B cell (primary cell): ENCODE measurements around the gene CBX2. TPM values are rescaled to one million over a fixed set of nuclear protein-coding genes. Genes with fewer than 3 reads are reported as not detected.
A peak's percentile ranks its signal among the peaks of the same experiment; 100 is the strongest.

Source experiments
- ATAC-seq: fragments of 200-7000 bp; cut with Tn5 transposase; one replicate; pipeline ENCODE4 v1.10.0; 2021; ENCODE audit warnings: low read depth, mild to moderate bottlenecking, moderate number of reproducible peaks, moderate library complexity
- CTCF ChIA-PET: fragments of 350-600 bp; sonication (Branson Sonifier 250); formaldehyde crosslinking; loops from one replicate; lab custom pipeline; 2021; ENCODE audit warnings: antibody characterized with exemption, inconsistent platforms; lab: Charles Lee
- POLR2A ChIA-PET: fragments of 350-600 bp; sonication (Branson Sonifier 250); formaldehyde crosslinking; loops from one replicate; lab custom pipeline; 2021; ENCODE audit warnings: antibody characterized with exemption; lab: Charles Lee
- DNase-seq: peaks from one replicate; pipeline ENCODE4 v3.0.0; 2013
- H2AFZ ChIP-seq: 2 replicates; pipeline ENCODE4 v1.6.1; 2012; ENCODE audit warnings: mild to moderate bottlenecking, low read depth, low read length; ENCODE audit not compliant: insufficient read depth, poor library complexity, severe bottlenecking
- H3K27ac ChIP-seq, 2 donors: 1 replicate in 1 of 2; 2 replicates in 1 of 2; pipeline ENCODE4 v1.5.1; 2012 to 2013; ENCODE audit warnings: low read length in 2 of 2, mild to moderate bottlenecking in 2 of 2, moderate library complexity in 1 of 2
- H3K27me3 ChIP-seq, 4 experiments: fragments of 200-600 bp in 1 of 4; sonication (generic) in 1 of 4; replicated peaks in 1 of 4; 1 replicate in 2 of 4; 2 replicates in 2 of 4; pipeline versions ENCODE4 v1.6.1 to v1.7.0; 2013 to 2016; ENCODE audit warnings: low read length in 3 of 4, mild to moderate bottlenecking in 2 of 4, mixed read lengths in 1 of 4, moderate library complexity in 1 of 4; ENCODE audit not compliant: insufficient read depth in 4 of 4, control insufficient read depth in 3 of 4; ENCODE audit errors: control extremely low read depth in 1 of 4
- H3K36me3 ChIP-seq, 2 experiments: replicated peaks in 1 of 2; 1 replicate in 1 of 2; 2 replicates in 1 of 2; pipeline versions ENCODE4 v1.6.1 to v1.7.1; 2013; ENCODE audit warnings: low read length in 1 of 2; ENCODE audit not compliant: insufficient read depth in 2 of 2, control insufficient read depth in 1 of 2; ENCODE audit errors: control extremely low read depth in 1 of 2, extremely low read depth in 1 of 2
- H3K4me1 ChIP-seq, 2 donors: fragments of 200-600 bp in 1 of 2; sonication (generic) in 1 of 2; 1 replicate in 1 of 2; 2 replicates in 1 of 2; pipeline versions ENCODE4 v1.5.1 to v1.6.1; 2013 to 2017; ENCODE audit warnings: low read length in 2 of 2; ENCODE audit not compliant: control insufficient read depth in 2 of 2, insufficient read depth in 2 of 2
- H3K4me2 ChIP-seq: replicated peaks from 2 replicates; pipeline ENCODE3; 2012; ENCODE audit warnings: mild to moderate bottlenecking, low read depth, low read length; ENCODE audit not compliant: poor library complexity, severe bottlenecking
- H3K4me3 ChIP-seq, 5 experiments: fragments of 200-600 bp in 1 of 5; sonication (generic) in 1 of 5; 1 replicate in 3 of 5; 2 replicates in 2 of 5; pipeline versions ENCODE4 v1.5.1 to v1.7.0; 2011 to 2016; ENCODE audit warnings: low read length in 4 of 5, mild to moderate bottlenecking in 4 of 5, low read depth in 2 of 5, control low read depth in 1 of 5, moderate library complexity in 1 of 5; ENCODE audit not compliant: insufficient read depth in 1 of 5; ENCODE audit errors: control extremely low read depth in 1 of 5, extremely low read depth in 1 of 5
- H3K79me2 ChIP-seq: fragments of 200-600 bp; sonication (generic); one replicate; pipeline ENCODE4 v1.6.0; 2016; ENCODE audit warnings: low read length; ENCODE audit not compliant: control insufficient read depth, insufficient read depth
- H3K9ac ChIP-seq: fragments of 200-600 bp; sonication (generic); 2 replicates; pipeline ENCODE4 v1.6.1; 2017; ENCODE audit warnings: mild to moderate bottlenecking, low read length, moderate library complexity
- H3K9me3 ChIP-seq, 3 donors: one replicate each; pipeline versions ENCODE4 v1.6.1 to v1.7.1; 2013; ENCODE audit warnings: low read length in 2 of 3; ENCODE audit not compliant: control insufficient read depth in 2 of 3, insufficient read depth in 1 of 3; ENCODE audit errors: control extremely low read depth in 1 of 3
- H4K20me1 ChIP-seq: 2 replicates; pipeline ENCODE4 v1.6.0; 2012; ENCODE audit warnings: mild to moderate bottlenecking, low read length; ENCODE audit not compliant: insufficient read depth, control insufficient read depth, poor library complexity, severe bottlenecking
- H3K27ac Mint-ChIP-seq: one replicate; pipeline ENCODE4 v1.8.0; 2021; ENCODE audit warnings: mixed read lengths
- H3K27me3 Mint-ChIP-seq: one replicate; pipeline ENCODE4 v1.8.0; 2021; ENCODE audit warnings: mixed read lengths
- H3K4me1 Mint-ChIP-seq: one replicate; pipeline ENCODE4 v1.8.0; 2021; ENCODE audit warnings: mixed read lengths
- H3K4me3 Mint-ChIP-seq: one replicate; pipeline ENCODE4 v1.8.0; 2021; ENCODE audit warnings: mixed read lengths
- H3K9me3 Mint-ChIP-seq: one replicate; pipeline ENCODE4 v1.8.0; 2022; ENCODE audit warnings: mixed read lengths; ENCODE audit not compliant: insufficient read depth
- EZH2 ChIP-seq: IDR thresholded peaks from 2 replicates; pipeline ENCODE4 v1.6.1; 2012; ENCODE audit warnings: borderline replicate concordance, low read depth, mild to moderate bottlenecking, moderate library complexity, low read length; ENCODE audit not compliant: insufficient read depth, poor library complexity, severe bottlenecking
- WGBS: methylation state at CpG from one replicate; pipeline ENCODE4 v1.1.5; 2013; ENCODE audit warnings: missing lambda C conversion rate; ENCODE audit not compliant: insufficient coverage; 5-methylcytosine and 5-hydroxymethylcytosine counted together
- intact Hi-C: fragments of 100-400 bp; cut with micrococcal nuclease; formaldehyde crosslinking; loops from one replicate; pipeline ENCODE4 v1.10.0; 2022
- polyA plus RNA-seq: library from polyadenylated mRNA; depleted of rRNA; stranded (reverse); fragments of >200 nt; gene quantifications from 2 replicates; pipeline ENCODE4 v1.2.3, GENCODE V29; 2012
- total RNA-seq, 2 donors: library from RNA; stranded (reverse); fragments of 120-200 nt in 1 of 2; gene quantifications; 1 replicate in 1 of 2; 2 replicates in 1 of 2; pipeline versions ENCODE4 v1.2.3 to v1.2.4, GENCODE V29; 2013 to 2022
- TF ChIP-seq, protein P1 (sequence below): fragments of 200-600 bp; IDR thresholded peaks from one replicate; pipeline ENCODE4 v1.8.0; 2022; ENCODE audit warnings: antibody characterized with exemption, mild to moderate bottlenecking

Gene CBX2
- total and polyA plus RNA-seq, 2 donors (not counting 1 experiment from before 2014, with no cell fraction given), result 0.10 to 0.47 TPM

- ChIA-PET POLR2A (interaction anchor here (0.6 kb wide), 1 partner anchor 196 kb away, joined by 7 read pairs; no protein-coding TSS in a partner anchor), CTCF (interaction anchor here (0.7 to 3.0 kb wide), 15 partner anchors 8 to 264 kb away, joined by 3 to 21 read pairs (median 5); partner anchors contain the start of gene CBX8)
- peaks cover 22% of the 10 kb centered on the region for H3K27me3 Mint-ChIP-seq
- no peak overlapping the region for H3K4me3 Mint-ChIP-seq
- no peaks in the 10 kb centered on the region for H3K36me3 ChIP-seq
- no peak for ATAC-seq
- H3K4me2 ChIP-seq, result peak overlapping the region; percentile 71
- H4K20me1 ChIP-seq, result no peaks in the 10 kb centered on the region
- no peaks in the 10 kb centered on the region for H3K79me2 ChIP-seq
- TF ChIP-seq, protein P1, sequence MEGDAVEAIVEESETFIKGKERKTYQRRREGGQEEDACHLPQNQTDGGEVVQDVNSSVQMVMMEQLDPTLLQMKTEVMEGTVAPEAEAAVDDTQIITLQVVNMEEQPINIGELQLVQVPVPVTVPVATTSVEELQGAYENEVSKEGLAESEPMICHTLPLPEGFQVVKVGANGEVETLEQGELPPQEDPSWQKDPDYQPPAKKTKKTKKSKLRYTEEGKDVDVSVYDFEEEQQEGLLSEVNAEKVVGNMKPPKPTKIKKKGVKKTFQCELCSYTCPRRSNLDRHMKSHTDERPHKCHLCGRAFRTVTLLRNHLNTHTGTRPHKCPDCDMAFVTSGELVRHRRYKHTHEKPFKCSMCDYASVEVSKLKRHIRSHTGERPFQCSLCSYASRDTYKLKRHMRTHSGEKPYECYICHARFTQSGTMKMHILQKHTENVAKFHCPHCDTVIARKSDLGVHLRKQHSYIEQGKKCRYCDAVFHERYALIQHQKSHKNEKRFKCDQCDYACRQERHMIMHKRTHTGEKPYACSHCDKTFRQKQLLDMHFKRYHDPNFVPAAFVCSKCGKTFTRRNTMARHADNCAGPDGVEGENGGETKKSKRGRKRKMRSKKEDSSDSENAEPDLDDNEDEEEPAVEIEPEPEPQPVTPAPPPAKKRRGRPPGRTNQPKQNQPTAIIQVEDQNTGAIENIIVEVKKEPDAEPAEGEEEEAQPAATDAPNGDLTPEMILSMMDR, result no peak
- TF ChIP-seq EZH2, result no peak
- peaks cover 8% of the 10 kb centered on the region for H3K4me1 Mint-ChIP-seq
- no peaks in the 10 kb centered on the region for H3K9me3 Mint-ChIP-seq
- DNase-seq, result no peak
- peaks cover 0 to 23% (median 11%) of the 10 kb centered on the region in 4 experiments for H3K27me3 ChIP-seq
- peaks cover 14 to 18% of the 10 kb centered on the region in 2 donors for H3K4me1 ChIP-seq
- no peak overlapping the region for H3K4me3 ChIP-seq
- no peak overlapping the region for H2AFZ ChIP-seq
- intact Hi-C loops, result no loop called here
- no peak overlapping the region for H3K27ac ChIP-seq
- H3K27ac Mint-ChIP-seq, result no peak overlapping the region
- peaks cover 0 to 3% (median 0%) of the 10 kb centered on the region in 3 donors for H3K9me3 ChIP-seq
- peak overlapping the region; percentile 32 for H3K9ac ChIP-seq
- WGBS, result 47% methylated on average over 6 of the region's 10 CpGs
Measured at GRCh38 chr17:79741401-79741750, 36.6 kb upstream of the CBX2 start.

DNA sequence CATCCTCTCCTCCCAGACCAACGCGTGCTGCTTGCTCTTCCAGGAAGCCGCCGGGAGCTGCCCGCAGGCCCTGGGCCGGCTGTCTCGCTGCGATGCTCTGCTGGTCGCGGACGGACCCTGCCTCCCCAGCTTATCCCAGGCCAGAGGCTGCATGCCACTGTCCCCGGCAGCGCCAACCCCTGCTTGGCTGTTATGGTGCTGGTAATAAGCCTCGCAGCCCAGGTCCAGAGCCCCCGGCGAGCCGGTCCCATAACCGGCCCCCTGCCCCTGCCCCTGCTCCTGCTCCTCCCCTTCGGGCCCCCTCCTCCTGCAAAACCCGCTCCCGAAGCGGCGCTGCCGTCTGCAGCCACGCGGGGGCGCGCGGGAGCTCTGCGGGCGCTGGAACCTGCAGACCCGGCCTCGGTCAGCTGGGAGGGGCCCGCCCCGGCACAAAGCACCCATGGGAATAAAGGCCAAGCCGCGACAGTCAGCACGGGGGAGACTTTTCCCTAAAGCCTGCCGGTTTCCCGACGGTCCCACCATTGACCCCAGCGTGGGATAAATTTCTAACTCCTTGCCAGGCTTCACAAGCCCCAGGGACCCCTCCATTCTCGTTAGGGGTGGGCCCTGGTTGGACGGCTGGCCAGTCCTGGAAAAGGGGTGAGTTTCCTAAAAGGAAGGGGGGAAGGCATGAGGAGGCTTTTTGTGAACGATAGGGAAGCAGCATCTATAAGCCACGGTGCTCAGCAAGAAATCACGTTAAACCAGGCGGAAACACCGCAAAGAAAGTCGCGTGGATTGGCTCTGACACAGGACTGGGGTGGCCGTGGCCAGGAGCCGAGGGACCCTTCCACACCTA is 36.0 kb upstream of the CBX2 start:
- H3K4me3 Mint-ChIP-seq, result peak overlapping the region; percentile 29
- H3K4me2 ChIP-seq, result peak overlapping the region; percentile 71

More for the DNA sequence above, 36.0 kb upstream of the CBX2 start:
- Histone ChIP-seq H3K9me3 (peaks cover 0 to 6% (median 0%) of the 10 kb centered on the region in 3 donors), H3K4me3 (no peak overlapping the region), H2AFZ (no peak overlapping the region), H3K9ac (peak overlapping the region; percentile 32), H3K27me3 (peaks cover 0 to 29% (median 17%) of the 10 kb centered on the region in 4 experiments), H3K27ac (no peak overlapping the region), H3K79me2 (no peaks in the 10 kb centered on the region), H3K36me3 (no peaks in the 10 kb centered on the region), H4K20me1 (no peaks in the 10 kb centered on the region), H3K4me1 (peaks cover 16 to 24% of the 10 kb centered on the region in 2 donors)
- Mint-ChIP-seq H3K27me3 (peaks cover 27% of the 10 kb centered on the region), H3K9me3 (no peaks in the 10 kb centered on the region), H3K27ac (no peak overlapping the region), H3K4me1 (peaks cover 11% of the 10 kb centered on the region)
- ATAC-seq, result peak; percentile 80
- ChIA-PET POLR2A (interaction anchor here (0.6 kb wide), 1 partner anchor 195 kb away, joined by 7 read pairs; no protein-coding TSS in a partner anchor), CTCF (interaction anchor here (0.6 to 3.0 kb wide), 21 partner anchors 9 to 263 kb away, joined by 3 to 21 read pairs (median 4); partner anchors contain the start of gene CBX8)
- intact Hi-C loops, result no loop called here
- peak; percentile 78 for DNase-seq
- TF ChIP-seq EZH2, result no peak
- TF ChIP-seq, protein P1, result peak; percentile 95
- 10% methylated on average over 53 of the region's 53 CpGs for WGBS
